GM12878 (cell line): ENCODE results near the gene FLVCR2. TPM values are rescaled to one million over a fixed set of nuclear protein-coding genes. Genes with fewer than 3 reads are reported as not detected.

Source experiments
- ATAC-seq: fragments of 200-7000 bp; cut with Tn5 transposase; 3 replicates; pipeline ENCODE4 v1.9.1; 2020; ENCODE audit warnings: mild to moderate bottlenecking, moderate library complexity
- BruUV-seq: library from RNA; stranded (reverse); fragments of 400-500 nt; replicated peaks from 2 replicates; lab custom pipeline; 2021; lab: Mats Ljungman, UMichigan
- CTCF ChIA-PET: fragments of 300-600 bp; sonication (Branson Sonifier 250); formaldehyde crosslinking; extraction: SDS; loops from one replicate; lab custom pipeline; 2021; ENCODE audit warnings: inconsistent platforms; lab: Yijun Ruan, JAX
- POLR2A ChIA-PET: fragments of 350-600 bp; formaldehyde crosslinking; extraction: SDS; loops from one replicate; lab custom pipeline; 2021; ENCODE audit warnings: inconsistent platforms; lab: Charles Lee
- RAD21 ChIA-PET: fragments of 300-600 bp; sonication (Branson Sonifier 250); formaldehyde crosslinking; loops from one replicate; lab custom pipeline; 2023; ENCODE audit warnings: antibody characterized with exemption; ENCODE audit not compliant: unreplicated experiment; lab: Charles Lee
- SMC1A ChIA-PET: fragments of 300-600 bp; sonication (Branson Sonifier 250); formaldehyde crosslinking; loops from one replicate; lab custom pipeline; 2023; ENCODE audit not compliant: unreplicated experiment, uncharacterized antibody; lab: Charles Lee
- DNase-seq: peaks from one replicate; pipeline ENCODE4 v3.0.0-alpha.2; 2011; ENCODE audit warnings: low read depth, low spot score
- FAIRE-seq: peaks from 3 replicates; lab custom pipeline; 2011; peaks lifted over from hg19 to GRCh38; lab: Jason Lieb, UNC
- H2AFZ ChIP-seq: 2 replicates; pipeline ENCODE4 v1.6.0; 2011; ENCODE audit warnings: low read depth, low read length, control low read depth; ENCODE audit not compliant: control insufficient read depth
- H3K27ac ChIP-seq: 2 replicates; pipeline ENCODE4 v1.5.1; 2011; ENCODE audit warnings: control low read depth; ENCODE audit not compliant: control insufficient read depth, insufficient read depth
- H3K27me3 ChIP-seq, 2 experiments: replicated peaks in 1 of 2; 2 replicates each; pipeline versions ENCODE4 v1.6.0 to v1.6.1; 2011; ENCODE audit warnings: low read length in 1 of 2; ENCODE audit not compliant: control insufficient read depth in 2 of 2, insufficient read depth in 2 of 2
- H3K36me3 ChIP-seq, 2 experiments: 2 replicates each; pipeline ENCODE4 v1.5.1; 2011; ENCODE audit warnings: low read length in 1 of 2; ENCODE audit not compliant: control insufficient read depth in 2 of 2, insufficient read depth in 2 of 2
- H3K4me1 ChIP-seq: 2 replicates; pipeline ENCODE4 v1.6.1; 2011; ENCODE audit warnings: mild to moderate bottlenecking, low read length, moderate library complexity, mixed read lengths; ENCODE audit not compliant: control insufficient read depth, insufficient read depth
- H3K4me2 ChIP-seq: 2 replicates; pipeline ENCODE4 v1.6.0; 2011; ENCODE audit warnings: control low read depth; ENCODE audit not compliant: control insufficient read depth, insufficient read depth
- H3K4me3 ChIP-seq: fragments of 200-600 bp; sonication (generic); 2 replicates; pipeline ENCODE4 v1.5.1; 2016
- H3K79me2 ChIP-seq: 2 replicates; pipeline ENCODE4 v1.6.0; 2011; ENCODE audit warnings: low read length; ENCODE audit not compliant: control insufficient read depth, insufficient read depth
- H3K9ac ChIP-seq: 2 replicates; pipeline ENCODE4 v1.8.0; 2011; ENCODE audit warnings: low read length, control low read depth, mixed read lengths; ENCODE audit not compliant: control insufficient read depth, insufficient read depth
- H3K9me3 ChIP-seq: replicated peaks from 3 replicates; pipeline ENCODE4 v1.5.1; 2011; ENCODE audit warnings: mild to moderate bottlenecking, low read length; ENCODE audit not compliant: control insufficient read depth, insufficient read depth
- H4K20me1 ChIP-seq: 2 replicates; pipeline ENCODE4 v1.6.0; 2011; ENCODE audit not compliant: control insufficient read depth, insufficient read depth
- ATF7 ChIP-seq: fragments of 450-650 bp; IDR thresholded peaks from 2 replicates; pipeline ENCODE4 v1.6.1; 2016; ENCODE audit warnings: low read depth, mild to moderate bottlenecking
- BCL11A ChIP-seq: IDR thresholded peaks from 2 replicates; pipeline ENCODE4 v1.6.1; 2011; ENCODE audit warnings: low read depth, low read length
- EP300 ChIP-seq, 2 experiments: fragments of 150-350 bp in 1 of 2; IDR thresholded peaks; 2 replicates each; pipeline ENCODE4 v1.6.1; 2011 to 2012; ENCODE audit warnings: low read depth in 2 of 2, low read length in 2 of 2, borderline replicate concordance in 1 of 2, improper control_type of control experiment in 1 of 2, inconsistent platforms in 1 of 2; ENCODE audit not compliant: control insufficient read depth in 1 of 2
- ETV6 ChIP-seq, 2 experiments: fragments of 450-650 bp in 1 of 2; IDR thresholded peaks in 1 of 2; conservative IDR thresholded peaks in 1 of 2; 2 replicates each; pipeline ENCODE4 v1.6.1; 2014; ENCODE audit warnings: antibody characterized with exemption in 1 of 2, borderline replicate concordance in 1 of 2, low read depth in 1 of 2, mild to moderate bottlenecking in 1 of 2, moderate library complexity in 1 of 2
- KLF5 ChIP-seq: fragments of 450-650 bp; IDR thresholded peaks from 2 replicates; pipeline ENCODE4 v1.6.1; 2014; ENCODE audit warnings: mild to moderate bottlenecking; ENCODE audit not compliant: partially characterized antibody
- NFYA ChIP-seq: IDR thresholded peaks from 2 replicates; pipeline ENCODE4 v1.6.1; 2011; ENCODE audit warnings: low read depth, mild to moderate bottlenecking, low read length, improper control_type of control experiment, borderline replicate concordance
- SIN3A ChIP-seq: IDR thresholded peaks from 2 replicates; pipeline ENCODE4 v1.6.1; 2012; ENCODE audit warnings: low read depth, low read length, improper control_type of control experiment
- SREBF1 ChIP-seq: IDR thresholded peaks from 2 replicates; pipeline ENCODE4 v1.6.1; 2012; ENCODE audit warnings: mild to moderate bottlenecking, low read length
- TAF1 ChIP-seq: IDR thresholded peaks from 2 replicates; pipeline ENCODE4 v1.6.1; 2011; ENCODE audit warnings: mild to moderate bottlenecking, low read depth, low read length, borderline replicate concordance
- TCF7 ChIP-seq: IDR thresholded peaks from 2 replicates; pipeline ENCODE4 v1.6.1; 2014; ENCODE audit warnings: antibody characterized with exemption, borderline replicate concordance
- WGBS: methylation state at CpG from one replicate; pipeline ENCODE4 v1.1.6; 2016; ENCODE audit warnings: low lambda C conversion rate; ENCODE audit not compliant: insufficient replicate concordance, insufficient coverage; ENCODE audit errors: missing lambda C conversion rate; 5-methylcytosine and 5-hydroxymethylcytosine counted together
- in situ Hi-C: fragments of 300-500 bp; cut with MboI; formaldehyde crosslinking; loops from 9 replicates; pipeline ENCODE4 v1.14.3; 2018; ENCODE audit warnings: mixed read lengths
- intact Hi-C: fragments of 100-400 bp; cut with micrococcal nuclease; formaldehyde crosslinking; loops from one replicate; pipeline ENCODE4 v1.14.2; 2022; ENCODE audit not compliant: unreplicated experiment
- polyA plus RNA-seq, 11 experiments: library from polyadenylated mRNA; depleted of rRNA in 4 of 11; unstranded in 6 of 11; stranded (reverse) in 5 of 11; fragments of >200 nt; fragmentation: Nextera tagmentation in 4 of 11; fragmentation: Illumina TruSeq in 1 of 11; extraction: Ambion mirVana in 4 of 11; extraction: Trizol in 1 of 11; gene quantifications; 1 replicate in 1 of 11; 2 replicates in 10 of 11; pipeline versions ENCODE4 v1.2.1 to v1.2.3, GENCODE V29; 2011 to 2016; ENCODE audit warnings: inconsistent platforms in 2 of 11, missing spikeins in 2 of 11, low read depth in 1 of 11
- total RNA-seq, 4 experiments: library from RNA; depleted of rRNA in 3 of 4; stranded (reverse); fragments of >200 nt in 3 of 4; fragmentation: Illumina TruSeq in 1 of 4; extraction: Trizol in 1 of 4; gene quantifications; 2 replicates each; pipeline versions ENCODE4 v1.2.1 to v1.2.3, GENCODE V29; 2013 to 2021
- TF ChIP-seq, protein P1 (sequence below): fragments of 450-650 bp; IDR thresholded peaks from 2 replicates; pipeline ENCODE4 v1.6.1; 2017; ENCODE audit warnings: mild to moderate bottlenecking, moderate library complexity
- TF ChIP-seq, protein P2 (sequence below), 3 experiments: IDR thresholded peaks in 2 of 3; conservative IDR thresholded peaks in 1 of 3; 2 replicates each; pipeline ENCODE4 v1.5.1; 2011; ENCODE audit warnings: low read depth in 3 of 3, low read length in 3 of 3, mild to moderate bottlenecking in 3 of 3, control low read depth in 2 of 3, moderate library complexity in 2 of 3, inconsistent platforms in 1 of 3, mixed read lengths in 1 of 3; ENCODE audit not compliant: control insufficient read depth in 2 of 3, insufficient read depth in 1 of 3; ENCODE audit errors: extremely low read depth in 1 of 3

The FLVCR2 gene
- total and polyA plus RNA-seq, 10 of the 15 experiments (the other 5 are each of a cell fraction or from before 2014, with no cell fraction given): 0.24 to 3.7 (median 1.6) TPM

DNA sequence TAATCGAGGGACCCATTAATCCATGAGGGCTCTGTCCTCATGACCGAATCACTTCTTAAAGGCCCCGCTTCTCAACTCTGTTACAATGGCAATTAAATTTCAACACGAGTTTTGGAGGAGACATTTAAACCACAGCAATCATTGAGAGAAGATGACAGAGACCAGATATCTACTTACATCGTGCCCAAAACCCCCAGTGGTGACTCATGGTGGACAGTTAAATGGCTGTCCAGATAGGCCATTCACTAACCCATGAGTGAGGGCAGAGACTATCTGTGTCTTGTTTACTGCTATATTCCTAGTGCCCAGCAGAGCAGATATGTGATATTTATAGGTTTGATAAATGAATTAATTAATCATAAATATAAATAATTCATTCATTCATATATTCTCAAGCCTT is 20.0 kb upstream of the FLVCR2 start (continued):
- TF ChIP-seq, protein P1, sequence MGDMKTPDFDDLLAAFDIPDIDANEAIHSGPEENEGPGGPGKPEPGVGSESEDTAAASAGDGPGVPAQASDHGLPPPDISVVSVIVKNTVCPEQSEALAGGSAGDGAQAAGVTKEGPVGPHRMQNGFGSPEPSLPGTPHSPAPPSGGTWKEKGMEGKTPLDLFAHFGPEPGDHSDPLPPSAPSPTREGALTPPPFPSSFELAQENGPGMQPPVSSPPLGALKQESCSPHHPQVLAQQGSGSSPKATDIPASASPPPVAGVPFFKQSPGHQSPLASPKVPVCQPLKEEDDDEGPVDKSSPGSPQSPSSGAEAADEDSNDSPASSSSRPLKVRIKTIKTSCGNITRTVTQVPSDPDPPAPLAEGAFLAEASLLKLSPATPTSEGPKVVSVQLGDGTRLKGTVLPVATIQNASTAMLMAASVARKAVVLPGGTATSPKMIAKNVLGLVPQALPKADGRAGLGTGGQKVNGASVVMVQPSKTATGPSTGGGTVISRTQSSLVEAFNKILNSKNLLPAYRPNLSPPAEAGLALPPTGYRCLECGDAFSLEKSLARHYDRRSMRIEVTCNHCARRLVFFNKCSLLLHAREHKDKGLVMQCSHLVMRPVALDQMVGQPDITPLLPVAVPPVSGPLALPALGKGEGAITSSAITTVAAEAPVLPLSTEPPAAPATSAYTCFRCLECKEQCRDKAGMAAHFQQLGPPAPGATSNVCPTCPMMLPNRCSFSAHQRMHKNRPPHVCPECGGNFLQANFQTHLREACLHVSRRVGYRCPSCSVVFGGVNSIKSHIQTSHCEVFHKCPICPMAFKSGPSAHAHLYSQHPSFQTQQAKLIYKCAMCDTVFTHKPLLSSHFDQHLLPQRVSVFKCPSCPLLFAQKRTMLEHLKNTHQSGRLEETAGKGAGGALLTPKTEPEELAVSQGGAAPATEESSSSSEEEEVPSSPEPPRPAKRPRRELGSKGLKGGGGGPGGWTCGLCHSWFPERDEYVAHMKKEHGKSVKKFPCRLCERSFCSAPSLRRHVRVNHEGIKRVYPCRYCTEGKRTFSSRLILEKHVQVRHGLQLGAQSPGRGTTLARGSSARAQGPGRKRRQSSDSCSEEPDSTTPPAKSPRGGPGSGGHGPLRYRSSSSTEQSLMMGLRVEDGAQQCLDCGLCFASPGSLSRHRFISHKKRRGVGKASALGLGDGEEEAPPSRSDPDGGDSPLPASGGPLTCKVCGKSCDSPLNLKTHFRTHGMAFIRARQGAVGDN: no peak
- no peak for TF ChIP-seq SIN3A
- TF ChIP-seq TCF7: no peak
- TF ChIP-seq BCL11A: no peak

DNA sequence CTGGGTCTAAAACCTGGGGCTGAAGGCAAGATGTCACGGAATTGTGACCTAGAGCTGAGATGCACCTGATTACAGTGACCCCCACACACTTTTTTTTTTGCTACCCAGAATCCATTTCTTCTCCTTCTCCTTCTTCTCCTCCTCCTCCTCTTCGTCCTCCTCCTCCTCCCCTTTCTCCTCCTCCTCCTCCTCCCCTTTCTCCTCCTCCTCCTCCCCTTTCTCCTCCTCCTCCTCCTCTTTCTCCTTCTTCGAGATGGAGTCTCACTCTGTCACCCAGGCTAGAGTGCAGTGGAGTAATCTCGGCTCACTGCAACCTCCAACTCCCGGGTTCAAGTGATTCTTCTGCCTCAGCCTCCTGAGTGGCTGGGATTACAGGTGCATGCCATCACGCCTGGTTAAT is 19.4 kb upstream of the FLVCR2 start:
- H3K27me3 ChIP-seq: no peaks in the 10 kb centered on the region
- no peaks in the 10 kb centered on the region for H3K79me2 ChIP-seq
- WGBS: 88% methylated on average over 5 of the region's 6 CpGs
- in situ Hi-C loops: no loop called here
- CTCF ChIA-PET: interaction anchor here (0.7 to 7.1 kb wide), 9 partner anchors 9 to 251 kb away, joined by 5 to 286 read pairs (median 61); partner anchors contain the start of gene BATF
- no peak overlapping the region for H3K4me2 ChIP-seq
- H3K9ac ChIP-seq: no peak overlapping the region
- no TSS peak for BruUV-seq
- no peak overlapping the region for H2AFZ ChIP-seq
- no peak for TF ChIP-seq NFYA
- TF ChIP-seq KLF5: no peak
- TF ChIP-seq ETV6 (conservative IDR thresholded peaks at IDR 0.05 in 1 of 2, IDR thresholded peaks at IDR 0.05 in 1 of 2; ENCODE audit: borderline replicate concordance in 1 of 2, low read depth in 1 of 2): no peak
- no peak for TF ChIP-seq SREBF1
- TF ChIP-seq ATF7: no peak
- no peak for TF ChIP-seq EP300 (IDR thresholded peaks at IDR 0.05; ENCODE audit: borderline replicate concordance in 1 of 2, control insufficient read depth in 1 of 2, low read depth in 2 of 2, low read length in 2 of 2)
- TF ChIP-seq, protein P2, sequence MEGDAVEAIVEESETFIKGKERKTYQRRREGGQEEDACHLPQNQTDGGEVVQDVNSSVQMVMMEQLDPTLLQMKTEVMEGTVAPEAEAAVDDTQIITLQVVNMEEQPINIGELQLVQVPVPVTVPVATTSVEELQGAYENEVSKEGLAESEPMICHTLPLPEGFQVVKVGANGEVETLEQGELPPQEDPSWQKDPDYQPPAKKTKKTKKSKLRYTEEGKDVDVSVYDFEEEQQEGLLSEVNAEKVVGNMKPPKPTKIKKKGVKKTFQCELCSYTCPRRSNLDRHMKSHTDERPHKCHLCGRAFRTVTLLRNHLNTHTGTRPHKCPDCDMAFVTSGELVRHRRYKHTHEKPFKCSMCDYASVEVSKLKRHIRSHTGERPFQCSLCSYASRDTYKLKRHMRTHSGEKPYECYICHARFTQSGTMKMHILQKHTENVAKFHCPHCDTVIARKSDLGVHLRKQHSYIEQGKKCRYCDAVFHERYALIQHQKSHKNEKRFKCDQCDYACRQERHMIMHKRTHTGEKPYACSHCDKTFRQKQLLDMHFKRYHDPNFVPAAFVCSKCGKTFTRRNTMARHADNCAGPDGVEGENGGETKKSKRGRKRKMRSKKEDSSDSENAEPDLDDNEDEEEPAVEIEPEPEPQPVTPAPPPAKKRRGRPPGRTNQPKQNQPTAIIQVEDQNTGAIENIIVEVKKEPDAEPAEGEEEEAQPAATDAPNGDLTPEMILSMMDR (IDR thresholded peaks at IDR 0.05 in 2 of 3, conservative IDR thresholded peaks at IDR 0.05 in 1 of 3; ENCODE audit: control insufficient read depth in 2 of 3, extremely low read depth in 1 of 3, insufficient read depth in 1 of 3, low read depth in 3 of 3, low read length in 3 of 3): no peak
- TF ChIP-seq TAF1: no peak
- TF ChIP-seq, all 136 proteins: peak for 0
- RAD21 ChIA-PET: interaction anchor here (1.3 to 6.2 kb wide), 10 partner anchors 10 to 250 kb away, joined by 3 to 167 read pairs (median 26); partner anchors contain the start of genes BATF and FLVCR2
- DNase-seq (no peak), ATAC-seq (no peak), FAIRE-seq (no peak)
- POLR2A ChIA-PET: interaction anchor here (1.3 to 3.5 kb wide), 3 partner anchors 9 to 40 kb away, joined by 4 to 14 read pairs (median 5); no protein-coding TSS in a partner anchor
- no peaks in the 10 kb centered on the region for H4K20me1 ChIP-seq
- H3K4me3 ChIP-seq: no peak overlapping the region
- intact Hi-C loops: no loop called here
- SMC1A ChIA-PET: interaction anchor here (0.5 to 6.3 kb wide), 13 partner anchors 10 to 254 kb away, joined by 3 to 232 read pairs (median 21); partner anchors contain the start of genes BATF, ERG28, FLVCR2 and TTLL5
- H3K36me3 ChIP-seq: no peaks in the 10 kb centered on the region
- peaks cover 27% of the 10 kb centered on the region for H3K4me1 ChIP-seq
- peaks cover 5% of the 10 kb centered on the region; the same call in 2 of the 3 replicates for H3K9me3 ChIP-seq
- no peak overlapping the region for H3K27ac ChIP-seq
